ENCODE data around the gene GALNT10.

Gene GALNT10

DNA sequence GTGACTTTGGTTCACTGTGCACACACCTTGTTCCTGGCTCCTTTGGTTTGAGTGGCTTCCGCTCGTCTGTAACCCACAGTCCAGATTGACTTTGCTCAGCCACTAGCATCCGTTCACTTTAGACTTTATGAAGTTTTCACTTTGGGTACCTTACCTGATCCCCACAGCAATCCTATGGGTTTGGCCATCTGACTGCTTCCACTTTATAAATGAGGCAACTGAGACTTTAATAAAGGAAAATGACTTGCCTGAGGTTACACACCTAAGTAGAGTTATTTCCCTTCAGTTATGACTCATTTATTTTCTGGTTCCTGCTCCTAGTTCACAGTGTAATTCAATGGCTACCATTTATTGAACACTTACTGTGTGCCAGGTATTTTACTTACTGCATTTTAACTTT lies 161.0 kb downstream of the GALNT10 start:
- Histone ChIP-seq H3K27ac (replicated peaks; ENCODE audit: low read length) (no peak overlapping the region), H4K8ac (ENCODE audit: low read depth, low read length) (no peak overlapping the region), H2BK12ac (ENCODE audit: low read length) (no peak overlapping the region), H2BK120ac (ENCODE audit: low read depth, low read length) (no peak overlapping the region), H3K9ac (ENCODE audit: low read depth, low read length, poor library complexity) (no peak overlapping the region), H3K4me1 (ENCODE audit: control insufficient read depth in 2 of 2, insufficient read depth in 1 of 2, low read depth in 1 of 2, low read length in 2 of 2) (peaks cover 7 to 8% of the 10 kb centered on the region in 2 donors), H3K79me1 (ENCODE audit: low read depth, low read length) (no peaks in the 10 kb centered on the region), H2BK15ac (ENCODE audit: low read length) (no peak overlapping the region), H3K27me3 (ENCODE audit: control insufficient read depth in 3 of 3, insufficient read depth in 3 of 3, low read depth in 1 of 3, low read length in 3 of 3) (no peaks in the 10 kb centered on the region), H2BK5ac (ENCODE audit: low read length) (no peak overlapping the region), H3K4me2 (ENCODE audit: insufficient read depth, low read length, poor library complexity, severe bottlenecking) (no peak overlapping the region), H2AFZ (ENCODE audit: low read length) (no peak overlapping the region), H4K91ac (ENCODE audit: low read depth, low read length, poor library complexity) (no peak overlapping the region), H3K23ac (ENCODE audit: low read depth, low read length, poor library complexity) (no peak overlapping the region), H3K4me3 (ENCODE audit: low read length in 2 of 2) (no peak overlapping the region), H3K9me3 (replicated peaks in 1 of 2; ENCODE audit: control insufficient read depth in 2 of 2, insufficient read depth in 1 of 2, low read depth in 1 of 2, low read length in 2 of 2) (no peaks in the 10 kb centered on the region), H3K36me3 (replicated peaks in 1 of 2; ENCODE audit: control insufficient read depth in 2 of 2, insufficient read depth in 2 of 2, low read length in 2 of 2) (no peaks in the 10 kb centered on the region), H3K14ac (ENCODE audit: low read length) (no peak overlapping the region), H3K18ac (ENCODE audit: low read length) (no peak overlapping the region), H3K4ac (ENCODE audit: low read length) (no peak overlapping the region), H2AK5ac (ENCODE audit: low read depth, low read length) (no peak overlapping the region)
- WGBS, 2 donors (ENCODE audit: extremely low coverage in 2 of 2, insufficient read length in 2 of 2, insufficient replicate concordance in 1 of 2), result no CpG with 5 or more reads among the region's 3 CpGs
- DNase-seq (ENCODE audit: low spot score), result no peak

- H2BK5ac ChIP-seq (ENCODE audit: low read length), result no peak overlapping the region
- H3K9me3 ChIP-seq (replicated peaks in 1 of 2; ENCODE audit: control insufficient read depth in 2 of 2, insufficient read depth in 1 of 2, low read depth in 1 of 2, low read length in 2 of 2), result no peaks in the 10 kb centered on the region
- WGBS, 2 donors (ENCODE audit: extremely low coverage in 2 of 2, insufficient read length in 2 of 2, insufficient replicate concordance in 1 of 2), result no CpG with 5 or more reads among the region's 11 CpGs
- no peak overlapping the region for H4K91ac ChIP-seq (ENCODE audit: low read depth, low read length, poor library complexity)
- no peaks in the 10 kb centered on the region for H3K79me1 ChIP-seq (ENCODE audit: low read depth, low read length)
- no peak overlapping the region for H2BK12ac ChIP-seq (ENCODE audit: low read length)
- peaks cover 7 to 8% of the 10 kb centered on the region in 2 donors for H3K4me1 ChIP-seq (ENCODE audit: control insufficient read depth in 2 of 2, insufficient read depth in 1 of 2, low read depth in 1 of 2, low read length in 2 of 2)
- no peak overlapping the region for H3K27ac ChIP-seq (replicated peaks; ENCODE audit: low read length)
- H3K9ac ChIP-seq (ENCODE audit: low read depth, low read length, poor library complexity), result no peak overlapping the region
- H3K4ac ChIP-seq (ENCODE audit: low read length), result no peak overlapping the region
- H3K4me2 ChIP-seq (ENCODE audit: insufficient read depth, low read length, poor library complexity, severe bottlenecking), result no peak overlapping the region
- no peaks in the 10 kb centered on the region for H3K36me3 ChIP-seq (replicated peaks in 1 of 2; ENCODE audit: control insufficient read depth in 2 of 2, insufficient read depth in 2 of 2, low read length in 2 of 2)
- no peak overlapping the region for H4K8ac ChIP-seq (ENCODE audit: low read depth, low read length)
- H3K18ac ChIP-seq (ENCODE audit: low read length), result peak overlapping the region; percentile 42
- H3K27me3 ChIP-seq (ENCODE audit: control insufficient read depth in 3 of 3, insufficient read depth in 3 of 3, low read depth in 1 of 3, low read length in 3 of 3), result no peaks in the 10 kb centered on the region
- no peak overlapping the region for H2BK15ac ChIP-seq (ENCODE audit: low read length)
- H3K4me3 ChIP-seq (ENCODE audit: low read length in 2 of 2), result no peak overlapping the region
- H3K14ac ChIP-seq (ENCODE audit: low read length), result no peak overlapping the region
- no peak overlapping the region for H2AK5ac ChIP-seq (ENCODE audit: low read depth, low read length)
- DNase-seq (ENCODE audit: low spot score), result no peak
- H2BK120ac ChIP-seq (ENCODE audit: low read depth, low read length), result no peak overlapping the region
- H2AFZ ChIP-seq (ENCODE audit: low read length), result no peak overlapping the region
- H3K23ac ChIP-seq (ENCODE audit: low read depth, low read length, poor library complexity), result no peak overlapping the region
Observed at GRCh38 chr5:154352960-154353548, 162.5 kb downstream of the GALNT10 start.

GRCh38 chr5:154355129-154355611 lies 164.6 kb downstream of the GALNT10 start:
- Histone ChIP-seq H3K9me3 (replicated peaks in 1 of 2; ENCODE audit: control insufficient read depth in 2 of 2, insufficient read depth in 1 of 2, low read depth in 1 of 2, low read length in 2 of 2) (no peaks in the 10 kb centered on the region), H3K27ac (replicated peaks; ENCODE audit: low read length) (no peak overlapping the region), H3K18ac (ENCODE audit: low read length) (peak overlapping the region; percentile 23), H2AK5ac (ENCODE audit: low read depth, low read length) (no peak overlapping the region), H2BK5ac (ENCODE audit: low read length) (no peak overlapping the region), H3K4me2 (ENCODE audit: insufficient read depth, low read length, poor library complexity, severe bottlenecking) (no peak overlapping the region), H2BK15ac (ENCODE audit: low read length) (no peak overlapping the region), H3K27me3 (ENCODE audit: control insufficient read depth in 3 of 3, insufficient read depth in 3 of 3, low read depth in 1 of 3, low read length in 3 of 3) (no peaks in the 10 kb centered on the region), H4K91ac (ENCODE audit: low read depth, low read length, poor library complexity) (no peak overlapping the region), H3K9ac (ENCODE audit: low read depth, low read length, poor library complexity) (no peak overlapping the region), H3K4ac (ENCODE audit: low read length) (no peak overlapping the region), H2BK120ac (ENCODE audit: low read depth, low read length) (no peak overlapping the region), H2AFZ (ENCODE audit: low read length) (no peak overlapping the region), H4K8ac (ENCODE audit: low read depth, low read length) (no peak overlapping the region), H3K23ac (ENCODE audit: low read depth, low read length, poor library complexity) (no peak overlapping the region), H3K4me1 (ENCODE audit: control insufficient read depth in 2 of 2, insufficient read depth in 1 of 2, low read depth in 1 of 2, low read length in 2 of 2) (peaks cover 8 to 13% of the 10 kb centered on the region in 2 donors), H3K36me3 (replicated peaks in 1 of 2; ENCODE audit: control insufficient read depth in 2 of 2, insufficient read depth in 2 of 2, low read length in 2 of 2) (no peaks in the 10 kb centered on the region), H3K79me1 (ENCODE audit: low read depth, low read length) (no peaks in the 10 kb centered on the region), H3K4me3 (ENCODE audit: low read length in 2 of 2) (no peak overlapping the region), H2BK12ac (ENCODE audit: low read length) (no peak overlapping the region), H3K14ac (ENCODE audit: low read length) (no peak overlapping the region)
- DNase-seq (ENCODE audit: low spot score), result no peak
- no CpG with 5 or more reads among the region's 5 CpGs for WGBS, 2 donors (ENCODE audit: extremely low coverage in 2 of 2, insufficient read length in 2 of 2, insufficient replicate concordance in 1 of 2)

- no peaks in the 10 kb centered on the region for H3K79me1 ChIP-seq (ENCODE audit: low read depth, low read length)
- H3K27me3 ChIP-seq (ENCODE audit: control insufficient read depth in 3 of 3, insufficient read depth in 3 of 3, low read depth in 1 of 3, low read length in 3 of 3), result no peaks in the 10 kb centered on the region
- H2BK15ac ChIP-seq (ENCODE audit: low read length), result no peak overlapping the region
- H2AFZ ChIP-seq (ENCODE audit: low read length), result no peak overlapping the region
- H3K36me3 ChIP-seq (replicated peaks in 1 of 2; ENCODE audit: control insufficient read depth in 2 of 2, insufficient read depth in 2 of 2, low read length in 2 of 2), result no peaks in the 10 kb centered on the region
- H2AK5ac ChIP-seq (ENCODE audit: low read depth, low read length), result no peak overlapping the region
- H3K18ac ChIP-seq (ENCODE audit: low read length), result no peak overlapping the region
- H3K9me3 ChIP-seq (replicated peaks in 1 of 2; ENCODE audit: control insufficient read depth in 2 of 2, insufficient read depth in 1 of 2, low read depth in 1 of 2, low read length in 2 of 2), result no peaks in the 10 kb centered on the region
- no peak overlapping the region for H2BK12ac ChIP-seq (ENCODE audit: low read length)
- no CpG with 5 or more reads among the region's 4 CpGs for WGBS, 2 donors (ENCODE audit: extremely low coverage in 2 of 2, insufficient read length in 2 of 2, insufficient replicate concordance in 1 of 2)
- H3K14ac ChIP-seq (ENCODE audit: low read length), result no peak overlapping the region
- no peak overlapping the region for H4K8ac ChIP-seq (ENCODE audit: low read depth, low read length)
- H3K4me2 ChIP-seq (ENCODE audit: insufficient read depth, low read length, poor library complexity, severe bottlenecking), result no peak overlapping the region
- no peak overlapping the region for H3K23ac ChIP-seq (ENCODE audit: low read depth, low read length, poor library complexity)
- no peak overlapping the region for H3K4me3 ChIP-seq (ENCODE audit: low read length in 2 of 2)
- H2BK120ac ChIP-seq (ENCODE audit: low read depth, low read length), result no peak overlapping the region
- no peak overlapping the region for H3K4ac ChIP-seq (ENCODE audit: low read length)
- H4K91ac ChIP-seq (ENCODE audit: low read depth, low read length, poor library complexity), result no peak overlapping the region
- no peak overlapping the region for H3K27ac ChIP-seq (replicated peaks; ENCODE audit: low read length)
- no peak overlapping the region for H2BK5ac ChIP-seq (ENCODE audit: low read length)
- no peak overlapping the region for H3K9ac ChIP-seq (ENCODE audit: low read depth, low read length, poor library complexity)
- peaks cover 8 to 14% of the 10 kb centered on the region in 2 donors for H3K4me1 ChIP-seq (ENCODE audit: control insufficient read depth in 2 of 2, insufficient read depth in 1 of 2, low read depth in 1 of 2, low read length in 2 of 2)
- no peak for DNase-seq (ENCODE audit: low spot score)
Observed at GRCh38 chr5:154356020-154356655, 165.6 kb downstream of the GALNT10 start.
